ENCODE data around the gene SCN9A.

DNA sequence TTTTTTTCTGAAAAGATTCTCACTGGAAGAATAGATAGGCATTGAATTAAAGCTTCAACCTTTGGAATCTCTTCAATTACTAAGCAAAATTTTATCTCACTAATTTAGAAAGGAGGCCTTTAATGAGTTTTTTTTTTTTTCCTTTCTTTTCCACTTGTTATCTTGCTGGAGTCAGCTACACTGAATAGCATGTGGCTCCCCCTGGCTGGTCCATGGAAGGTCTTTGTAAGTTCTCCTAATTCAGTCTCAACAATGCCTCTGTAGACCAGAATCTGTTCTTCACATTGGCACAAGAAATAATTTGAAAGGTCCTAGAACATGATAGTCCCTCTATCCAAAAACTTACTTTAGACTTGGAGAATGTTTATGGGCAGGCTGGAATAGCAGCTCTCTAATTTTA lies 223.7 kb downstream of the SCN9A start:
- no peak for TF ChIP-seq RFX5 (IDR thresholded peaks at IDR 0.05; ENCODE audit: borderline replicate concordance, low read depth, low read length)
- TF ChIP-seq EZH2 (IDR thresholded peaks at IDR 0.05; ENCODE audit: low read depth, low read length, severe bottlenecking) = no peak
- TF ChIP-seq FOSL1 (IDR thresholded peaks at IDR 0.05; ENCODE audit: insufficient read depth, low read depth, low read length) = no peak
- TF ChIP-seq CHD1 (IDR thresholded peaks at IDR 0.05; ENCODE audit: low read depth, low read length) = no peak
- TF ChIP-seq, protein P1, sequence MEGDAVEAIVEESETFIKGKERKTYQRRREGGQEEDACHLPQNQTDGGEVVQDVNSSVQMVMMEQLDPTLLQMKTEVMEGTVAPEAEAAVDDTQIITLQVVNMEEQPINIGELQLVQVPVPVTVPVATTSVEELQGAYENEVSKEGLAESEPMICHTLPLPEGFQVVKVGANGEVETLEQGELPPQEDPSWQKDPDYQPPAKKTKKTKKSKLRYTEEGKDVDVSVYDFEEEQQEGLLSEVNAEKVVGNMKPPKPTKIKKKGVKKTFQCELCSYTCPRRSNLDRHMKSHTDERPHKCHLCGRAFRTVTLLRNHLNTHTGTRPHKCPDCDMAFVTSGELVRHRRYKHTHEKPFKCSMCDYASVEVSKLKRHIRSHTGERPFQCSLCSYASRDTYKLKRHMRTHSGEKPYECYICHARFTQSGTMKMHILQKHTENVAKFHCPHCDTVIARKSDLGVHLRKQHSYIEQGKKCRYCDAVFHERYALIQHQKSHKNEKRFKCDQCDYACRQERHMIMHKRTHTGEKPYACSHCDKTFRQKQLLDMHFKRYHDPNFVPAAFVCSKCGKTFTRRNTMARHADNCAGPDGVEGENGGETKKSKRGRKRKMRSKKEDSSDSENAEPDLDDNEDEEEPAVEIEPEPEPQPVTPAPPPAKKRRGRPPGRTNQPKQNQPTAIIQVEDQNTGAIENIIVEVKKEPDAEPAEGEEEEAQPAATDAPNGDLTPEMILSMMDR (IDR thresholded peaks at IDR 0.05; ENCODE audit: control extremely low read depth in 1 of 3, insufficient read depth in 1 of 3, low read depth in 1 of 3, low read length in 3 of 3) = no peak
- no peak for TF ChIP-seq HDAC2 (IDR thresholded peaks at IDR 0.05; ENCODE audit: borderline replicate concordance in 1 of 2, low read depth in 2 of 2, low read length in 2 of 2)
- no peak for TF ChIP-seq POLR2AphosphoS5 (IDR thresholded peaks at IDR 0.05; ENCODE audit: low read depth, low read length)
- no peak for TF ChIP-seq PHF8 (conservative IDR thresholded peaks at IDR 0.05; ENCODE audit: low read depth, low read length)
- TF ChIP-seq TEAD4 (IDR thresholded peaks at IDR 0.05; ENCODE audit: low read depth, low read length) = no peak
- TF ChIP-seq JUN (IDR thresholded peaks at IDR 0.05; ENCODE audit: low read depth, low read length) = no peak
- no peak for TF ChIP-seq SUZ12 (IDR thresholded peaks at IDR 0.05; ENCODE audit: low read length)
- no peak for TF ChIP-seq EP300 (IDR thresholded peaks at IDR 0.05; ENCODE audit: borderline replicate concordance in 1 of 2, low read depth in 2 of 2, low read length in 2 of 2)
- TF ChIP-seq POU5F1 (IDR thresholded peaks at IDR 0.05; ENCODE audit: low read depth, low read length) = no peak

All from H1 (cell line).